ENCODE data around the gene NR1I3. TPM values are rescaled to one million over a fixed set of nuclear protein-coding genes. Genes with fewer than 3 reads are reported as not detected.
A peak's percentile ranks its signal among the peaks of the same experiment; 100 is the strongest.

The NR1I3 gene
- total RNA-seq, 4 donors from 2014 or later = not detected

- peaks cover 41 to 42% of the 10 kb centered on the region in 2 donors for H3K4me1 ChIP-seq
- no peaks in the 10 kb centered on the region for H3K27me3 ChIP-seq
- in situ Hi-C loops (cut with MboI; ENCODE audit: low sequenced_read_pairs in 4 of 4) = loop anchor here in 2 of 4 donors (10.0 to 25.0 kb wide), 2 partner anchors 187 to 565 kb away; partner anchors contain the start of gene ATF6 (in 1 of the 2)
- H3K27ac ChIP-seq = peak overlapping the region; percentile 94 to 99 (median 98)
- H3K4me3 ChIP-seq = peak overlapping the region; percentile 36 to 55 (median 42)
- DNase-seq = no peak
- TF ChIP-seq CTCF (IDR thresholded peaks at IDR 0.05 in 4 of 5, conservative IDR thresholded peaks at IDR 0.05 in 1 of 5) (no peak), POLR2A (IDR thresholded peaks at IDR 0.05) (no peak)
- H3K36me3 ChIP-seq = no peaks in the 10 kb centered on the region
- intact Hi-C loops (cut with DNase I; ENCODE audit: low total_unique reads) = no loop called here
- ATAC-seq = no peak
- no peaks in the 10 kb centered on the region for H3K9me3 ChIP-seq
Observed at GRCh38 chr1:161197560-161198193, 40.3 kb downstream of the NR1I3 start.

GRCh38 chr1:161196521-161197451 lies 41.2 kb downstream of the NR1I3 start:
- Histone ChIP-seq H3K9me3 (no peaks in the 10 kb centered on the region), H3K27ac (peak overlapping the region; percentile 94 to 99 (median 98)), H3K27me3 (no peaks in the 10 kb centered on the region), H3K4me3 (peak overlapping the region in 3 of 4 donors; percentile 35 to 55 (median 43)), H3K36me3 (no peaks in the 10 kb centered on the region), H3K4me1 (peaks cover 41 to 42% of the 10 kb centered on the region in 2 donors)
- no peak for TF ChIP-seq POLR2A (IDR thresholded peaks at IDR 0.05)
- no peak for TF ChIP-seq CTCF (IDR thresholded peaks at IDR 0.05 in 4 of 5, conservative IDR thresholded peaks at IDR 0.05 in 1 of 5)
- ATAC-seq (no peak), DNase-seq (no peak)
- intact Hi-C loops (cut with DNase I; ENCODE audit: low total_unique reads) = no loop called here
- in situ Hi-C loops (cut with MboI; ENCODE audit: low sequenced_read_pairs in 4 of 4) = loop anchor here in 2 of 4 donors (10.0 to 25.0 kb wide), 2 partner anchors 188 to 566 kb away; partner anchors contain the start of gene ATF6 (in 1 of the 2)

- intact Hi-C loops (cut with DNase I; ENCODE audit: low total_unique reads) (no loop called here), in situ Hi-C loops (cut with MboI; ENCODE audit: low sequenced_read_pairs in 4 of 4) (loop anchor here in 2 of 4 donors (10.0 to 25.0 kb wide), 2 partner anchors 189 to 566 kb away; partner anchors contain the start of gene ATF6 (in 1 of the 2))
- TF ChIP-seq POLR2A (IDR thresholded peaks at IDR 0.05) = no peak
- no peak for TF ChIP-seq CTCF (IDR thresholded peaks at IDR 0.05 in 4 of 5, conservative IDR thresholded peaks at IDR 0.05 in 1 of 5)
- peak overlapping the region in 2 of 4 donors; percentile 43 to 55 for H3K4me3 ChIP-seq
- no peaks in the 10 kb centered on the region for H3K36me3 ChIP-seq
- no peaks in the 10 kb centered on the region for H3K27me3 ChIP-seq
- peak overlapping the region; percentile 94 to 99 (median 98) for H3K27ac ChIP-seq
- no peaks in the 10 kb centered on the region for H3K9me3 ChIP-seq
- no peak for ATAC-seq
- no peak for DNase-seq
- H3K4me1 ChIP-seq = peaks cover 37 to 39% of the 10 kb centered on the region in 2 donors
Observed at GRCh38 chr1:161196111-161196510, 41.9 kb downstream of the NR1I3 start.

- Histone ChIP-seq H3K36me3 (no peaks in the 10 kb centered on the region), H3K27me3 (no peaks in the 10 kb centered on the region), H3K27ac (peak overlapping the region in 2 of 4 donors; percentile 58 to 94), H3K4me1 (peaks cover 28 to 30% of the 10 kb centered on the region in 2 donors), H3K9me3 (no peaks in the 10 kb centered on the region), H3K4me3 (peak overlapping the region in 2 of 4 donors; percentile 43 to 55)
- DNase-seq (no peak), ATAC-seq (no peak)
- in situ Hi-C loops (cut with MboI; ENCODE audit: low sequenced_read_pairs in 4 of 4) = loop anchor here in 2 of 4 donors (10.0 to 25.0 kb wide), 2 partner anchors 190 to 567 kb away; partner anchors contain the start of gene ATF6 (in 1 of the 2)
- intact Hi-C loops (cut with DNase I; ENCODE audit: low total_unique reads) = no loop called here
- TF ChIP-seq POLR2A (IDR thresholded peaks at IDR 0.05) (no peak), CTCF (IDR thresholded peaks at IDR 0.05 in 4 of 5, conservative IDR thresholded peaks at IDR 0.05 in 1 of 5) (no peak)
Observed at GRCh38 chr1:161195171-161195570, 42.8 kb downstream of the NR1I3 start.

All from gastrocnemius medialis (tissue), 4 donors.